Measurements from ENCODE around the gene BUD23. TPM values are rescaled to one million over a fixed set of nuclear protein-coding genes. Genes with fewer than 3 reads are reported as not detected.

Gene BUD23
- total RNA-seq, 1 donor from 2014 or later = 58.8 TPM

GRCh38 chr7:73644688-73645286 lies 38.6 kb upstream of the BUD23 start:
- peaks cover 3% of the 10 kb centered on the region for H3K9me3 Mint-ChIP-seq (ENCODE audit: low read depth)
- H3K27me3 Mint-ChIP-seq = peaks cover 50% of the 10 kb centered on the region
- DNase-seq (ENCODE audit: low spot score, unreplicated experiment) = no peak
- H3K36me3 Mint-ChIP-seq (ENCODE audit: insufficient read depth) = no peaks in the 10 kb centered on the region
- H3K4me3 Mint-ChIP-seq (ENCODE audit: low read depth) = no peak overlapping the region
- no peaks in the 10 kb centered on the region for H3K4me1 Mint-ChIP-seq (ENCODE audit: low read depth)
- H3K27ac Mint-ChIP-seq = no peak overlapping the region
- TF ChIP-seq, protein P1, sequence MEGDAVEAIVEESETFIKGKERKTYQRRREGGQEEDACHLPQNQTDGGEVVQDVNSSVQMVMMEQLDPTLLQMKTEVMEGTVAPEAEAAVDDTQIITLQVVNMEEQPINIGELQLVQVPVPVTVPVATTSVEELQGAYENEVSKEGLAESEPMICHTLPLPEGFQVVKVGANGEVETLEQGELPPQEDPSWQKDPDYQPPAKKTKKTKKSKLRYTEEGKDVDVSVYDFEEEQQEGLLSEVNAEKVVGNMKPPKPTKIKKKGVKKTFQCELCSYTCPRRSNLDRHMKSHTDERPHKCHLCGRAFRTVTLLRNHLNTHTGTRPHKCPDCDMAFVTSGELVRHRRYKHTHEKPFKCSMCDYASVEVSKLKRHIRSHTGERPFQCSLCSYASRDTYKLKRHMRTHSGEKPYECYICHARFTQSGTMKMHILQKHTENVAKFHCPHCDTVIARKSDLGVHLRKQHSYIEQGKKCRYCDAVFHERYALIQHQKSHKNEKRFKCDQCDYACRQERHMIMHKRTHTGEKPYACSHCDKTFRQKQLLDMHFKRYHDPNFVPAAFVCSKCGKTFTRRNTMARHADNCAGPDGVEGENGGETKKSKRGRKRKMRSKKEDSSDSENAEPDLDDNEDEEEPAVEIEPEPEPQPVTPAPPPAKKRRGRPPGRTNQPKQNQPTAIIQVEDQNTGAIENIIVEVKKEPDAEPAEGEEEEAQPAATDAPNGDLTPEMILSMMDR (IDR thresholded peaks at IDR 0.05; ENCODE audit: unreplicated experiment) = no peak

- no peaks in the 10 kb centered on the region for H3K36me3 Mint-ChIP-seq (ENCODE audit: insufficient read depth)
- peaks cover 3% of the 10 kb centered on the region for H3K9me3 Mint-ChIP-seq (ENCODE audit: low read depth)
- TF ChIP-seq, protein P1 (IDR thresholded peaks at IDR 0.05; ENCODE audit: unreplicated experiment) = no peak
- peaks cover 58% of the 10 kb centered on the region for H3K27me3 Mint-ChIP-seq
- H3K27ac Mint-ChIP-seq = no peak overlapping the region
- no peaks in the 10 kb centered on the region for H3K4me1 Mint-ChIP-seq (ENCODE audit: low read depth)
- no peak overlapping the region for H3K4me3 Mint-ChIP-seq (ENCODE audit: low read depth)
- DNase-seq (ENCODE audit: low spot score, unreplicated experiment) = no peak
Measured at GRCh38 chr7:73645643-73646174, 37.7 kb upstream of the BUD23 start.

DNA sequence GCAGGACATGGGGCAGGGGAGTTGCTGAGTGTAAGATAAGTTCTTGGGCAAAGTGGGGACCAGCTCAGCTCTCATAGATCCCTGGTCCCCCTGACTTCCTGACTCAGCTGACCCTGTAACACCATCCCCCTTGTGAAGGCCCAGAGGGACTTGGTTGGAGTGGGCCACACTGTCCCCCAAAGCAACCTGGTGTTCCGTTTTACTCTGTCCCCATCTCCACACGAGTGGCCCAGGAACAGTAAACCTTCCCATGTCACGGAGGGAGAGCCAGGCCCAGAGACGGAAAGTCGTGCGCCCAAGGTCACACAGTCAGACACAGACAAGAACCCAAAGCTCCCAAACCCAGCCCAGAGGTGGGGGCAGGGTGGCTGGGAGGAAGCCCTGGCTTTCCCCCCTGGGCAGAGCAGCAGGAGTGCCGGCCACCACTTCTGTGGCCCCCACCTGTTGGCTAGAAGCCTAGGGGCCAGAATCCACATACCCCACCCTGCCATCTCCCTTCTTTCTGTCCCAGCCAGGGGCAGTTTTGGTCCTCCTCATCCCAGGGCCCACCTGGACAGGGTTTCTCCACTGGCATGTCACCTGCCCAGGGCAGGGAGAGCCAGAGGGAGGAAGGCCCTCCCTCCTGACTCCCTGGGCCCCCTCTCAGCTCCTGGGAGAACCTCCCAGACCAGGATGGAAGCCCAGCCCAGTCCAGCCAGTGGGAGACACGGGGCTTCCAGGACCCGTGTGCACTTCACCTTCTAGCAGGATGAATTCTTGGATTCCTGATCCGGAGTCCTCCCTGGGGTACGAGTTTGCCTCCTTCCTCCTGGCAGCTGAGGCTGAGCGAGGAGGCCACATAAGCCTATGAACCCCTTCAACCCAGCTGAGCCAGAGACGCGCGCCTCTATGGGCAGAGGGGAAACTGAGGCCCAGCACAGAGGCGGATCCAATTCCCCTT lies 36.3 kb upstream of the BUD23 start:
- peak overlapping the region; percentile 51 for H3K4me3 Mint-ChIP-seq (ENCODE audit: low read depth)
- no peaks in the 10 kb centered on the region for H3K4me1 Mint-ChIP-seq (ENCODE audit: low read depth)
- no peaks in the 10 kb centered on the region for H3K36me3 Mint-ChIP-seq (ENCODE audit: insufficient read depth)
- H3K9me3 Mint-ChIP-seq (ENCODE audit: low read depth) = no peaks in the 10 kb centered on the region
- TF ChIP-seq, protein P1 (IDR thresholded peaks at IDR 0.05; ENCODE audit: unreplicated experiment) = no peak
- H3K27ac Mint-ChIP-seq = peak overlapping the region; percentile 89
- no peak for DNase-seq (ENCODE audit: low spot score, unreplicated experiment)
- H3K27me3 Mint-ChIP-seq = peaks cover 65% of the 10 kb centered on the region

GRCh38 chr7:73647725-73648592 lies 35.4 kb upstream of the BUD23 start:
- Mint-ChIP-seq H3K36me3 (ENCODE audit: insufficient read depth) (no peaks in the 10 kb centered on the region), H3K27me3 (peaks cover 71% of the 10 kb centered on the region), H3K9me3 (ENCODE audit: low read depth) (no peaks in the 10 kb centered on the region), H3K4me1 (ENCODE audit: low read depth) (no peaks in the 10 kb centered on the region), H3K4me3 (ENCODE audit: low read depth) (peak overlapping the region; percentile 41), H3K27ac (peak overlapping the region; percentile 84)
- TF ChIP-seq, protein P1 (IDR thresholded peaks at IDR 0.05; ENCODE audit: unreplicated experiment) = peak; percentile 22
- DNase-seq (ENCODE audit: low spot score, unreplicated experiment) = peak; percentile 48

Data from progenitor cell of endocrine pancreas (in vitro differentiated cells).